Testis (tissue), 2 donors: ENCODE measurements around the gene MATN1.

ENCODE experiments used
- POLR2A ChIP-seq: fragments of 450-650 bp; IDR thresholded peaks from one replicate; pipeline ENCODE4 v1.6.1; 2017; ENCODE audit warnings: antibody characterized with exemption, mild to moderate bottlenecking, moderate library complexity
- TF ChIP-seq, protein P1 (sequence below), 3 experiments: fragments of 450-650 bp in 2 of 3; fragments of 200-600 bp in 1 of 3; sonication (generic) in 1 of 3; IDR thresholded peaks; one replicate each; pipeline ENCODE4 v1.5.1; 2016 to 2019; ENCODE audit warnings: antibody characterized with exemption in 3 of 3, mild to moderate bottlenecking in 2 of 3, moderate library complexity in 1 of 3

DNA sequence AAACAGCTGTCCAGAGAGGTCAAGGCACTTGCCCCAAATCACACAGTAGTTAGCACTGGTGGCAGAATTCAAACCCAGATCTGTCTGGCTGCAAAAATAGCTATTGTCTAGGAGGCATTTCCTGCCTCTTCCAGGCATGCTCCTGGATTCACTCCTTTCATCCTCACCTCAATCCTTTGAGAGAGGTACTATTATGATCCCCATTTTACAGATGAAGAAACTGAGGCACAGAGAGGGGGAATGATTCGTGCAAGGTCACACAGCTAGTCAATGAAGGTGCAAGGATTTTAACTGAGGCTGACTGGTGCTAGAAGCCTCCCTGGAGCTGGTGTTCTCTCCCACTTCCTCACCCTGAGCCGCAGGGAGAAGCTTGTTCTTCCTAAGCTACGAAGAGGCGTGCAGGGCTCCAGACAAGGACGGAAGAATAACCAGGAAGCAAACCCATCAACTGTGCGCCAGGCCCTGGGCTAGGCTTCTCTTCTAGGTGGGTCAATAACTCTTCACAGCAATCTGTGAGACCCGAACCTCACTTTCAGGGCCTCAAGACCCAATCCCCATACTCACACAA lies 34.8 kb upstream of the MATN1 start:
- TF ChIP-seq, protein P1, sequence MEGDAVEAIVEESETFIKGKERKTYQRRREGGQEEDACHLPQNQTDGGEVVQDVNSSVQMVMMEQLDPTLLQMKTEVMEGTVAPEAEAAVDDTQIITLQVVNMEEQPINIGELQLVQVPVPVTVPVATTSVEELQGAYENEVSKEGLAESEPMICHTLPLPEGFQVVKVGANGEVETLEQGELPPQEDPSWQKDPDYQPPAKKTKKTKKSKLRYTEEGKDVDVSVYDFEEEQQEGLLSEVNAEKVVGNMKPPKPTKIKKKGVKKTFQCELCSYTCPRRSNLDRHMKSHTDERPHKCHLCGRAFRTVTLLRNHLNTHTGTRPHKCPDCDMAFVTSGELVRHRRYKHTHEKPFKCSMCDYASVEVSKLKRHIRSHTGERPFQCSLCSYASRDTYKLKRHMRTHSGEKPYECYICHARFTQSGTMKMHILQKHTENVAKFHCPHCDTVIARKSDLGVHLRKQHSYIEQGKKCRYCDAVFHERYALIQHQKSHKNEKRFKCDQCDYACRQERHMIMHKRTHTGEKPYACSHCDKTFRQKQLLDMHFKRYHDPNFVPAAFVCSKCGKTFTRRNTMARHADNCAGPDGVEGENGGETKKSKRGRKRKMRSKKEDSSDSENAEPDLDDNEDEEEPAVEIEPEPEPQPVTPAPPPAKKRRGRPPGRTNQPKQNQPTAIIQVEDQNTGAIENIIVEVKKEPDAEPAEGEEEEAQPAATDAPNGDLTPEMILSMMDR (IDR thresholded peaks at IDR 0.05) = no peak
- no peak for TF ChIP-seq POLR2A
